SKM-1 (cell line): Measurements from ENCODE around the gene ALMS1.
"Not testable (repeated sequence)": the region's sequence is repeated elsewhere in the genome, so short reads cannot be mapped to it uniquely, and the experiment has no call there.

Experiments
- DNase-seq: peaks from one replicate; lab custom pipeline; 2025; ENCODE audit not compliant: unreplicated experiment; lab: John Stamatoyannopoulos, UW

Gene ALMS1

GRCh38 chr2:73504850-73505249 lies 119.2 kb downstream of the ALMS1 start:
- not testable (repeated sequence) for DNase-seq

- not testable (repeated sequence) for DNase-seq
These were observed 124.8 kb downstream of the ALMS1 start for GRCh38 chr2:73510470-73510869.

- no peak for DNase-seq
These were observed 130.4 kb downstream of the ALMS1 start for GRCh38 chr2:73516033-73516432.

- no peak for DNase-seq
These were observed 143.1 kb downstream of the ALMS1 start for GRCh38 chr2:73528688-73529087.

GRCh38 chr2:73530773-73531172 lies 145.1 kb downstream of the ALMS1 start:
- DNase-seq, result not testable (repeated sequence)

- no peak for DNase-seq
These were observed 146.7 kb downstream of the ALMS1 start for GRCh38 chr2:73532381-73532780.

GRCh38 chr2:73536133-73536840 lies 150.7 kb downstream of the ALMS1 start:
- DNase-seq, result no peak

GRCh38 chr2:73560875-73561274 lies 175.2 kb downstream of the ALMS1 start:
- not testable (repeated sequence) for DNase-seq

- DNase-seq, result no peak
These were observed 175.8 kb downstream of the ALMS1 start for GRCh38 chr2:73561422-73561821.

- DNase-seq, result no peak
These were observed 179.3 kb downstream of the ALMS1 start for GRCh38 chr2:73564986-73565385.

GRCh38 chr2:73566288-73566878 lies 180.7 kb downstream of the ALMS1 start:
- no peak for DNase-seq

- DNase-seq, result no peak
These were observed 189.6 kb downstream of the ALMS1 start for GRCh38 chr2:73575261-73575660.

GRCh38 chr2:73582364-73582763 lies 196.7 kb downstream of the ALMS1 start:
- DNase-seq, result no peak

GRCh38 chr2:73588177-73588576 lies 202.5 kb downstream of the ALMS1 start:
- no peak for DNase-seq

- DNase-seq, result no peak
These were observed 208.0 kb downstream of the ALMS1 start for GRCh38 chr2:73593680-73594079.

- no peak for DNase-seq
These were observed 208.6 kb downstream of the ALMS1 start for GRCh38 chr2:73594251-73594650.

GRCh38 chr2:73601780-73602179 lies 216.1 kb downstream of the ALMS1 start:
- no peak for DNase-seq

- DNase-seq, result not testable (repeated sequence)
These were observed 217.5 kb downstream of the ALMS1 start for GRCh38 chr2:73603099-73603588.

- DNase-seq, result not testable (repeated sequence)
These were observed 219.0 kb downstream of the ALMS1 start for GRCh38 chr2:73604589-73604988.

GRCh38 chr2:73610111-73610510 lies 224.5 kb downstream of the ALMS1 start:
- no peak for DNase-seq

GRCh38 chr2:73611193-73611592 lies 225.6 kb downstream of the ALMS1 start:
- no peak for DNase-seq

GRCh38 chr2:73611867-73612266 lies 226.2 kb downstream of the ALMS1 start:
- DNase-seq, result no peak

- no peak for DNase-seq
These were observed 228.5 kb downstream of the ALMS1 start for GRCh38 chr2:73614105-73614504.
